ENCODE results near the gene L3MBTL4. TPM values are rescaled to one million over a fixed set of nuclear protein-coding genes. Genes with fewer than 3 reads are reported as not detected.

The L3MBTL4 gene
- total RNA-seq, 1 donor from 2014 or later, result 0.34 TPM

- H3K36me3 ChIP-seq, result no peaks in the 10 kb centered on the region
- Mint-ChIP-seq H3K36me3 (peaks cover 33% of the 10 kb centered on the region), H3K27me3 (ENCODE audit: insufficient read depth, low read depth) (no peaks in the 10 kb centered on the region), H3K4me1 (no peaks in the 10 kb centered on the region), H3K9me3 (peaks cover 9% of the 10 kb centered on the region), H3K4me3 (no peak overlapping the region), H3K27ac (no peak overlapping the region)
- no peaks in the 10 kb centered on the region for H3K4me1 ChIP-seq
- H3F3A ChIP-seq (ENCODE audit: low read depth), result no peaks in the 10 kb centered on the region
- H2AFZ ChIP-seq (replicated peaks), result no peak overlapping the region
- no peaks in the 10 kb centered on the region for H3K9me3 ChIP-seq (ENCODE audit: low read depth)
- no peak overlapping the region for H3K4me3 ChIP-seq
- H3K79me2 ChIP-seq (ENCODE audit: low read depth), result no peaks in the 10 kb centered on the region
- DNase-seq (ENCODE audit: low spot score), result no peak
- no peaks in the 10 kb centered on the region for H4K20me1 ChIP-seq (ENCODE audit: low read depth)
- no peak overlapping the region for H3K27ac ChIP-seq
- no peak overlapping the region for H3K4me2 ChIP-seq
- H3K9ac ChIP-seq, result no peak overlapping the region
- TF ChIP-seq EZH2phosphoT487 (IDR thresholded peaks at IDR 0.05), result no peak
- no peak for TF ChIP-seq EZH2 (IDR thresholded peaks at IDR 0.05)
- no peak for TF ChIP-seq CTCF (IDR thresholded peaks at IDR 0.05)
- no peaks in the 10 kb centered on the region for H3K27me3 ChIP-seq
Measured at GRCh38 chr18:5909125-5909524, 505.6 kb downstream of the L3MBTL4 start.

Small RNA genes lying within 50 kb of the gene (microRNA-seq; reads per million reads assigned to microRNA genes)
- not detected for gene MIR4317

Small RNA genes lying within 50 kb of the gene (small RNA-seq; reads per million reads assigned to genes)
- not detected for gene RNU5F-3P
- gene RNU6-349P, result not detected

Data from neural progenitor cell (in vitro differentiated cells).